Naive thymus-derived CD4-positive, alpha-beta T cell (primary cell): ENCODE results near the gene OXCT2. TPM values are rescaled to one million over a fixed set of nuclear protein-coding genes. Genes with fewer than 3 reads are reported as not detected.
A peak's percentile ranks its signal among the peaks of the same experiment; 100 is the strongest.
"Not testable (repeated sequence)": the region's sequence is repeated elsewhere in the genome, so short reads cannot be mapped to it uniquely, and the experiment has no call there.

Source experiments
- ATAC-seq: fragments of 150-1000 bp; cut with Tn5 transposase; 2 replicates; pipeline ENCODE4 v1.10.0; 2021; ENCODE audit warnings: mild to moderate bottlenecking, moderate library complexity
- CTCF ChIA-PET: fragments of 350-600 bp; sonication (Branson Sonifier 250); formaldehyde crosslinking; loops from one replicate; lab custom pipeline; 2021; ENCODE audit warnings: antibody characterized with exemption; lab: Charles Lee
- POLR2A ChIA-PET: fragments of 350-600 bp; sonication (Branson Sonifier 250); formaldehyde crosslinking; loops from one replicate; lab custom pipeline; 2021; ENCODE audit warnings: antibody characterized with exemption, inconsistent platforms; lab: Charles Lee
- DNase-seq, 9 donors: peaks; one replicate each; pipeline versions ENCODE4 v3.0.0 to v3.0.0-alpha.2; 2020 to 2022; ENCODE audit warnings: mixed read lengths in 1 of 9
- H3K27ac ChIP-seq: one replicate; pipeline ENCODE4 v1.7.0; 2013; ENCODE audit warnings: mild to moderate bottlenecking, low read depth, low read length, moderate library complexity
- H3K27me3 ChIP-seq, 2 donors: one replicate each; pipeline ENCODE4 v1.7.0; 2013; ENCODE audit warnings: low read length in 2 of 2, mild to moderate bottlenecking in 2 of 2, moderate library complexity in 2 of 2; ENCODE audit not compliant: control insufficient read depth in 2 of 2, insufficient read depth in 2 of 2
- H3K36me3 ChIP-seq, 3 experiments: 1 replicate in 2 of 3; 2 replicates in 1 of 3; pipeline ENCODE4 v1.7.0; 2013; ENCODE audit warnings: low read length in 3 of 3, mild to moderate bottlenecking in 3 of 3, moderate library complexity in 1 of 3; ENCODE audit not compliant: insufficient read depth in 3 of 3, control insufficient read depth in 2 of 3
- H3K4me1 ChIP-seq, 2 donors: one replicate each; pipeline ENCODE4 v1.7.0; 2013; ENCODE audit warnings: low read length in 2 of 2, mild to moderate bottlenecking in 2 of 2, moderate library complexity in 1 of 2; ENCODE audit not compliant: control insufficient read depth in 2 of 2, insufficient read depth in 2 of 2
- H3K4me3 ChIP-seq: 2 replicates; pipeline ENCODE4 v1.7.0; 2013; ENCODE audit warnings: mild to moderate bottlenecking, low read length
- H3K9me3 ChIP-seq, 3 experiments: 1 replicate in 2 of 3; 2 replicates in 1 of 3; pipeline ENCODE4 v1.7.0; 2013; ENCODE audit warnings: low read length in 3 of 3; ENCODE audit not compliant: control insufficient read depth in 2 of 3
- H3K27ac Mint-ChIP-seq, 9 donors: one replicate each; pipeline ENCODE4 v1.8.0; 2020 to 2022; ENCODE audit warnings: mixed read lengths in 9 of 9, mild to moderate bottlenecking in 8 of 9, moderate library complexity in 5 of 9, inconsistent platforms in 2 of 9
- H3K27me3 Mint-ChIP-seq, 5 donors: one replicate each; pipeline ENCODE4 v1.8.0; 2021 to 2022; ENCODE audit warnings: mixed read lengths in 5 of 5, mild to moderate bottlenecking in 1 of 5
- H3K36me3 Mint-ChIP-seq, 5 donors: one replicate each; pipeline ENCODE4 v1.8.0; 2020 to 2022; ENCODE audit warnings: mixed read lengths in 5 of 5, mild to moderate bottlenecking in 3 of 5, inconsistent platforms in 1 of 5
- H3K4me1 Mint-ChIP-seq, 7 donors: one replicate each; pipeline ENCODE4 v1.8.0; 2020 to 2022; ENCODE audit warnings: mixed read lengths in 7 of 7, mild to moderate bottlenecking in 3 of 7, inconsistent platforms in 1 of 7
- H3K4me3 Mint-ChIP-seq, 10 donors: one replicate each; pipeline ENCODE4 v1.8.0; 2020 to 2022; ENCODE audit warnings: mild to moderate bottlenecking in 10 of 10, mixed read lengths in 10 of 10, moderate library complexity in 6 of 10, inconsistent platforms in 2 of 10
- H3K9me3 Mint-ChIP-seq, 11 donors: one replicate each; pipeline ENCODE4 v1.8.0; 2020 to 2022; ENCODE audit warnings: mixed read lengths in 11 of 11, mild to moderate bottlenecking in 4 of 11, inconsistent platforms in 1 of 11, moderate library complexity in 1 of 11
- intact Hi-C, 2 donors: fragments of 100-400 bp; cut with micrococcal nuclease; formaldehyde crosslinking; loops; one replicate each; pipeline ENCODE4 v1.15.1; 2023
- polyA plus RNA-seq, 2 donors: library from polyadenylated mRNA; unstranded; fragments of 300-500 nt; fragmentation: Illumina TruSeq; gene quantifications; one replicate each; pipeline ENCODE4 v1.2.3, GENCODE V29; 2021
- total RNA-seq, 6 experiments: library from RNA in 5 of 6; stranded (reverse) in 5 of 6; gene quantifications; 1 replicate in 5 of 6; 2 replicates in 1 of 6; pipeline ENCODE4 v1.2.3 and lab custom pipeline; 2021 to 2026

OXCT2 gene
- total and polyA plus RNA-seq, 7 experiments from 2014 or later = 0.19 to 0.53 (median 0.26) TPM; not detected in 3

DNA sequence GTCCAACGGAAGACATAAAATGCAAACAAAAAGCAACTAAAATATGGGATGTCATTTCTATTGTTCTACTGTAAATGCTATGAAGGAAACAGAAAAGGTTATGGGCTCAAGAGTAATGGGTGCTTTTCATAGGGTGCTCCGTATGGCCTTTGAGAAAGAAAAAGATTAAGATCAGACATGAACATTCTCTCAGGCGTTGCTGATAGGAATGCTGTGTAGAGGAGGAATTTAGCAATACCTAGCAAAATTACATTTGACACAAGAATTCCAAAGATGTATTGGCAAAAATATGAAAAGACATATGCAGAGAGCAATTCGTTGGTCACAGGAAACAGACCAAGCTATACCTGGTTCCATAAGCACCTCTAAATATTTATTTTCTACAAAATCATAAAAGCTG, 5.7 kb upstream of the OXCT2 start:
- DNase-seq = no peak

DNA sequence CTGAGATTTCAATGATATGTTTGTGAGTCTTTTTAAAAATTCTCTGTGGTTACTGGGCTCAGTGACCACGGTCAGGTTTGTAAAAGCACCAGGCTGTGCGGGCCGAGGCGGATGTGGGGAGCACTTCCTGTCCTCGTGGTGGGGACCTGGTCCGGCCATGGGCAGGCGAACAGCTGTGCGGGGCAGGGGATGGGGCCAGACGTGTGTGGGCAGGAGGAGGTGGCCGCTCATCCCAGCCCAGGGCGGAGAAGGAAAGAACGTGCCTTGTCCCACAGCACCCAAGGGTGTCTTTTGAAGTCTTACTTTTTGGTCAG, 5.2 kb upstream of the OXCT2 start:
- H3K9me3 ChIP-seq = no peaks in the 10 kb centered on the region
- CTCF ChIA-PET = no interaction called here
- H3K4me1 ChIP-seq = no peaks in the 10 kb centered on the region
- H3K27ac Mint-ChIP-seq = no peak overlapping the region
- no peaks in the 10 kb centered on the region for H3K36me3 Mint-ChIP-seq
- H3K4me3 ChIP-seq = no peak overlapping the region
- no peak overlapping the region for H3K4me3 Mint-ChIP-seq
- DNase-seq (no peak), ATAC-seq (no peak)
- H3K27ac ChIP-seq = no peak overlapping the region
- H3K36me3 ChIP-seq = no peaks in the 10 kb centered on the region
- no peaks in the 10 kb centered on the region for H3K9me3 Mint-ChIP-seq
- POLR2A ChIA-PET = no interaction called here
- intact Hi-C loops = no loop called here
- no peaks in the 10 kb centered on the region for H3K27me3 ChIP-seq
- H3K27me3 Mint-ChIP-seq = peaks cover 0 to 5% (median 0%) of the 10 kb centered on the region in 5 donors
- H3K4me1 Mint-ChIP-seq = peaks cover 0 to 1% (median 0%) of the 10 kb centered on the region in 7 donors

More for the DNA sequence above, 5.7 kb upstream of the OXCT2 start:
- Mint-ChIP-seq H3K4me3 (no peak overlapping the region), H3K27me3 (peaks cover 0 to 5% (median 0%) of the 10 kb centered on the region in 5 donors), H3K9me3 (no peaks in the 10 kb centered on the region), H3K27ac (no peak overlapping the region), H3K4me1 (peaks cover 0 to 1% (median 0%) of the 10 kb centered on the region in 7 donors), H3K36me3 (no peaks in the 10 kb centered on the region)
- intact Hi-C loops = no loop called here
- Histone ChIP-seq H3K27ac (no peak overlapping the region), H3K4me1 (no peaks in the 10 kb centered on the region), H3K4me3 (no peak overlapping the region), H3K27me3 (no peaks in the 10 kb centered on the region), H3K9me3 (no peaks in the 10 kb centered on the region), H3K36me3 (no peaks in the 10 kb centered on the region)
- ChIA-PET POLR2A (no interaction called here), CTCF (no interaction called here)
- no peak for ATAC-seq

DNA sequence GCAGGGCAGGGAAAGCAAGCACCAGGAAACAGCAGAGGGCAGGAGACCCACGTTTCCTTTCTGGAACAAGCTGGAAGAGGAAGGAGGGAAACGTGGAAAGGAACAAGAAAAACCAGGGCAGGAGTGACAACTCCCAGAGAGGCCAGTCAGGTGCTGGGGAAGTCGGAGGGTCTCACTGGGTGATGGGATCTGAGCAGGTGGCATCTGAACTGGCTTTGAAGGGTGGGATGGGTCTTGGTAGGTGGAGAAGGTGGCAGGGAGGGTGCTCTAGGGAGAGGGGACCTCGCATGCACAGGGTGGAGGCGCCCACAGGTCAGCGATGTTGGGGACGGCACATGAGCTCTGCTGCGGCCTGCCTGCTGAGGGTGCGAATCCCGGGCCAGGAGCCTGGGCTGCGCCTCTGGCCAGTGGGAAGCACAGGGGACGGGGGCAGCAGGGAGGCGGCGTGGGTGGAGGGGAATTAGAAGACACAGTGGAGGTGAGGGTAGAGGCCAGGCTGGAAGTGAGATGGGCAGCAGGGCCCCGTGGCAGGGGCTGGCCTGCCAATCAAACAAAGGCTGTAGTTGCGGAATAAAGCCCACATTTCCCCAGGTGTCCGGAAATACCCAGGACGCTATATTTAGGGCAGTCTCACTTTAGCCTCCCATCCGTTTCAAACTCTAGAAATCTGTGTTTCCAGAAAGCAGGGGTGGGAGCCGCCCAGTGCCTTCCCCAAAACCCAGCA, 4.7 kb upstream of the OXCT2 start:
- H3K27me3 Mint-ChIP-seq, ATAC-seq, POLR2A ChIA-PET, CTCF ChIA-PET, H3K27ac ChIP-seq, H3K4me1 Mint-ChIP-seq, H3K36me3 ChIP-seq, DNase-seq, H3K4me1 ChIP-seq, H3K4me3 Mint-ChIP-seq, H3K9me3 ChIP-seq, H3K27ac Mint-ChIP-seq, intact Hi-C loops, H3K4me3 ChIP-seq, H3K27me3 ChIP-seq, H3K9me3 Mint-ChIP-seq, H3K36me3 Mint-ChIP-seq: not testable (repeated sequence)

DNA sequence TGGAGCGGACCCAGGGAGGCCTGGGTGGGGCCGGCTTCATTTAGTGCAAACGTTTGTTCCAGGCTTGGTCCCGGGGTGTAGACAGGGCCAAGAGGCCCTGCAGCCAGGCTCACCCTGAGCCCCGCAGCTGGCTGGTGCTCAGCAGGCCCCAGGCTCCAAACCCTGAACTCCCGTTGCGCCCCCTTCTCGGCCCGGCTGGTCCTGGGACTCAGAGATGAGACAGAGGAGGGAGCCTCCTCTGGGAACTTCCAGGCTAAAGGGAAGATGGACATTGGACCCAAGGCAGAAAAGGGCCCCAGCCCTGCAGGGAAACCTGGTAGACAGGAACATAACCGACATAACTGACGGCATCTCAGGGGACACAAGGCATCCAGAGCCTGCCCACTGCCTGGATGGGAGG, 4.0 kb upstream of the OXCT2 start:
- H3K9me3 Mint-ChIP-seq, ATAC-seq, H3K9me3 ChIP-seq, H3K36me3 Mint-ChIP-seq, H3K4me3 Mint-ChIP-seq, H3K4me3 ChIP-seq, H3K27ac ChIP-seq, CTCF ChIA-PET, intact Hi-C loops, H3K27ac Mint-ChIP-seq, H3K4me1 ChIP-seq, H3K36me3 ChIP-seq, DNase-seq, H3K27me3 Mint-ChIP-seq, H3K27me3 ChIP-seq, POLR2A ChIA-PET, H3K4me1 Mint-ChIP-seq: not testable (repeated sequence)

DNA sequence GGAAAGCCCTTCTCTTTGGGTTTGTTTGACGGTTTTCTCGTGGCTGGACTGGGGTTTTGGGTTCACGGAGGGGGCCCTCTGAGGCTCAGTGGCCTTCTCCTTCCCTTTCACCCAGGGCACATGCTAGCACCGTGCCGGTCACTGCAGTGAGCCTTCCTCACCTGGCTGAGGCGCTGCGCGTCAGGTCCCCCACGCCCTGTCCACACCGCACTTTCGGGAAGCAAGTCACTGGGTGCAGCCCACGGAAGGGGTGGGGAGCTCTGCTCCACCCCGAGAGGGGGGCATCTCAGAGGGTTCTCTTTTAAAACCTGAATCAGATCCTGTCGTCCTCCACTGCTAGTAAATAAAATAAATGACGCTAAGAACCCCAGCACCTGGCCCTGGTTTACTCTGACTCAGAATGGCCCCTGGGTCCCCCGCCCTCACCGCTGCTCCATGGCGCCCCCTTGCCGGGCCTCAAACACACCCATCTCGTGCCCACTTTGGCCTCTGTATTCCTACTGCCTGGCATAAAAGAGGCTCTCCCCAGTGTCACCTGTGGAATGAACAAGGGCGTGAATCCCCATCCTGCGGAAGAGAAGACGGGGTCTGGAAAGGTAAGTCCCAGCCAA, 2.3 kb upstream of the OXCT2 start:
- ATAC-seq = peak; percentile 36
- H3K4me3 Mint-ChIP-seq, DNase-seq, H3K4me1 ChIP-seq, H3K27ac Mint-ChIP-seq, H3K27me3 ChIP-seq, H3K36me3 ChIP-seq, H3K27me3 Mint-ChIP-seq, intact Hi-C loops, H3K9me3 ChIP-seq, H3K9me3 Mint-ChIP-seq, CTCF ChIA-PET, H3K4me3 ChIP-seq, POLR2A ChIA-PET, H3K36me3 Mint-ChIP-seq, H3K27ac ChIP-seq, H3K4me1 Mint-ChIP-seq: not testable (repeated sequence)

DNA sequence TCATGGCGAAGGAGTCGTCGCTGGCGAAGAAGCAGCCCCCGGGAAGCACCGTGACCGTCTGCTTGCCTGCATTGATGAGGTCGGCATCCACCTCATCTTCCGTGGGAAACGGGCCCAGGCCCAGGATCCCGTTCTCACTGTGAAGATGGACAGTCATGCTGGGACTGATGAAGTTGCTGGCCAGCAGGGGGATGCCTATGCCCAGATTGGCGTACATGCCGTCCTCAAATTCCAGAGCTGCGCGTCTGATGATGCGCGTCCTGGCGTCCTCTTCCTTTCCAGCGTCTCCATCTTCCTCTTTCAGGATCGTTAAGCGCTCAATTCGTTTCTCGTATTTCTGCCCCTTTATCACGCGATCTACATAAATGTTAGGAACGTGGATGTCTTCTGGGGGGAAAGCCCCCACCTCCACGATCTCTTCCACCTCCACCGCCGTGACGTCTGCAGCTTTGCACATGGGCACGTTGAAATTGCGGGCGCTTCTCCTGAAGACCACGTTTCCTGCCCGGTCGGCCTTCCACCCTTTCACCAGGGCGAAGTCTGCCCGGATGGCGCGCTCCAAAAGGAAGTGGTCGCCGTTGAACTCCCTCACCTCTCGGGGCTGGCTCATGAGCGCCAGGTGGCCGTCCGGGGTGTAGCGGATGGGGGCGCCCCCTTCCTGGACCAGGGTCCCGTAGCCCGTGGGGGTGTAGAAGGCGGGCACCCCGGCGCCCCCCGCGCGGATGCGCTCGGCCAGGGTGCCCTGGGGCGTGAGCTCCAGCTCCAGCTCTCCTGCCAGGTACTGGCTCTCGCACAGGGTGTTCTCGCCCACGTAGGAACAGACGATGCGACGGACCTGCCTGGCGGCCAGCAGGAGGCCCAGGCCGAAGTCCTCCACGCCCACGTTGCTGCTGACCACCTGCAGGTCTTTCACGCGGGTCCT, 787 bp downstream of the OXCT2 start:
- DNase-seq, H3K36me3 Mint-ChIP-seq, H3K36me3 ChIP-seq, H3K4me1 ChIP-seq, H3K9me3 Mint-ChIP-seq, H3K4me3 ChIP-seq, H3K27me3 Mint-ChIP-seq, intact Hi-C loops, POLR2A ChIA-PET, H3K4me1 Mint-ChIP-seq, CTCF ChIA-PET, H3K27me3 ChIP-seq, H3K9me3 ChIP-seq, H3K27ac ChIP-seq: not testable (repeated sequence)
- Mint-ChIP-seq H3K4me3 (peak overlapping the region in 6 of 10 donors; percentile 36 to 72 (median 54)), H3K27ac (peak overlapping the region in 1 of 9 donors; percentile 27)
- peak; percentile 25 for ATAC-seq
